HG03039 (cell line): ENCODE measurements around the gene TRMU.

Experiments
- ATAC-seq: cut with Tn5 transposase; IDR thresholded peaks from one replicate; pipeline ENCODE4 v1.9.1; 2021; ENCODE audit warnings: mild to moderate bottlenecking, moderate library complexity; ENCODE audit not compliant: unreplicated experiment

The TRMU gene

DNA sequence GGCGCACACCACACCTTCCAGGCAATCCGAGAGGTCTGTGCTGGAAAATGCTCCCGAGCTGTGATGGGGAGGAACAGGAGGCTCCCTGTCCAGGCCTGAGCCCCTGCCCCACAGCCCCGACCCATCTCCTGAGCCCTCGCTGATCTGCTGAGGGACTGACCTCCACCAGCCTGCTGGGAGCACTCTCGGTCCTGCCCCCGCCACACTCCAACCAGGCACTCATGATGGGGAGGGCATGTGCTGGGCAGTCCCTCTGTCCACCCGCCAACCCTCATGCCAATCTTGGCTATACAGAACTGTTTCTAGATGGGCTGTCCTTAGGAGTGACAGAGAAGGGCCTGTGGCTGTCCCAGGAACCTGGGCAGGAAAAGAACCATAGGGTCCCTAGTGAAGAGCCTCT lies 70.8 kb downstream of the TRMU start:
- no peak for ATAC-seq

DNA sequence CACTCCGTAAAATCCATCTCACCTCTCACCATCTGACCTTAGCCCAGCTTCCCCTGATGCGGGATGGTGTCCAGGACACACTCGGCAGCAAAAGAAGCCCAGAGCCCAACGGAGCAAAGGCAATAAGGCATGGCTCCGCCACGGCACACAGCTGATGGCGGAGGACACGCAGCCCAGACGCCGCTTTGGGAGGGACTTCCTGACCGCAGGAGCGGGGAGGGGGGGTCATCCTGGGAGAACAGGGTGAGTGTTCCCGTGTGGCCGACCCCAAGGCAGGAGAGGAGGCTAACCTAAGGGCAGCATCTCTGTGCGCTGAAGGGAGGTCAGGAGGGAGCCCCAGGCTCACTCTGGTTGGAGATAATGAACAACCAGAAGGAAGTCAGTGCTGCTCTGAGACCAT lies 71.3 kb downstream of the TRMU start:
- no peak for ATAC-seq
